Liver (tissue), 9 donors: ENCODE results near the gene MGAT4A. TPM values are rescaled to one million over a fixed set of nuclear protein-coding genes. Genes with fewer than 3 reads are reported as not detected.
A peak's percentile ranks its signal among the peaks of the same experiment; 100 is the strongest.

ENCODE experiments used
- DNase-seq: peaks from one replicate; pipeline ENCODE4 v3.0.0-alpha.2; 2017; ENCODE audit warnings: low spot score
- H3K27ac ChIP-seq, 2 donors: one replicate each; pipeline ENCODE4 v1.7.0; 2013; ENCODE audit warnings: inconsistent platforms in 2 of 2, low read length in 2 of 2, control low read depth in 1 of 2, low read depth in 1 of 2, mild to moderate bottlenecking in 1 of 2
- H3K27me3 ChIP-seq, 4 donors: one replicate each; pipeline versions ENCODE4 v1.6.1 to v1.7.0; 2013; ENCODE audit warnings: low read length in 3 of 4, inconsistent platforms in 1 of 4, mild to moderate bottlenecking in 1 of 4, moderate library complexity in 1 of 4; ENCODE audit not compliant: control insufficient read depth in 4 of 4, insufficient read depth in 4 of 4
- H3K36me3 ChIP-seq, 4 donors: one replicate each; pipeline versions ENCODE4 v1.6.1 to v1.7.0; 2013; ENCODE audit warnings: low read length in 3 of 4, mild to moderate bottlenecking in 3 of 4, low read depth in 1 of 4, moderate library complexity in 1 of 4; ENCODE audit not compliant: control insufficient read depth in 4 of 4, insufficient read depth in 3 of 4
- H3K4me1 ChIP-seq, 4 donors: one replicate each; pipeline versions ENCODE4 v1.6.1 to v1.7.0; 2013; ENCODE audit warnings: low read length in 3 of 4, mild to moderate bottlenecking in 3 of 4, moderate library complexity in 1 of 4; ENCODE audit not compliant: control insufficient read depth in 4 of 4, insufficient read depth in 4 of 4
- H3K4me3 ChIP-seq, 3 donors: one replicate each; pipeline versions ENCODE4 v1.6.1 to v1.7.0; 2013; ENCODE audit warnings: low read length in 3 of 3, control low read depth in 1 of 3, low read depth in 1 of 3, mild to moderate bottlenecking in 1 of 3
- H3K9ac ChIP-seq, 2 donors: one replicate each; pipeline ENCODE4 v1.7.0; 2013; ENCODE audit warnings: low read length in 2 of 2, mild to moderate bottlenecking in 2 of 2, moderate library complexity in 2 of 2, control low read depth in 1 of 2, low read depth in 1 of 2
- H3K9me3 ChIP-seq, 4 donors: one replicate each; pipeline versions ENCODE4 v1.6.1 to v1.7.0; 2013; ENCODE audit warnings: low read length in 3 of 4; ENCODE audit not compliant: control insufficient read depth in 4 of 4
- EGR1 ChIP-seq, 2 donors: IDR thresholded peaks; 2 replicates each; pipeline ENCODE4 v1.6.1; 2016 to 2018; ENCODE audit warnings: antibody characterized with exemption in 2 of 2, low read depth in 2 of 2
- FOXA1 ChIP-seq: IDR thresholded peaks from 2 replicates; pipeline ENCODE4 v1.6.1; 2016; ENCODE audit warnings: antibody characterized with exemption
- FOXA2 ChIP-seq: IDR thresholded peaks from 2 replicates; pipeline ENCODE4 v1.6.1; 2016; ENCODE audit warnings: antibody characterized with exemption
- GABPA ChIP-seq, 2 donors: IDR thresholded peaks in 1 of 2; conservative IDR thresholded peaks in 1 of 2; 2 replicates each; pipeline ENCODE4 v1.6.1; 2016; ENCODE audit warnings: antibody characterized with exemption in 2 of 2, mild to moderate bottlenecking in 1 of 2, moderate library complexity in 1 of 2
- HNF4A ChIP-seq, 2 donors: conservative IDR thresholded peaks; 2 replicates each; pipeline ENCODE4 v1.6.1; 2016; ENCODE audit warnings: antibody characterized with exemption in 2 of 2, mild to moderate bottlenecking in 2 of 2
- HNF4G ChIP-seq: IDR thresholded peaks from 2 replicates; pipeline ENCODE4 v1.6.1; 2016; ENCODE audit warnings: antibody characterized with exemption
- JUND ChIP-seq, 2 donors: IDR thresholded peaks; 2 replicates each; pipeline ENCODE4 v1.6.1; 2016; ENCODE audit warnings: antibody characterized with exemption in 2 of 2
- NR2F2 ChIP-seq: IDR thresholded peaks from 2 replicates; pipeline ENCODE4 v1.6.1; 2016; ENCODE audit warnings: antibody characterized with exemption
- RAD21 ChIP-seq, 2 donors: IDR thresholded peaks; 2 replicates each; pipeline ENCODE4 v1.6.1; 2016; ENCODE audit warnings: antibody characterized with exemption in 2 of 2, mild to moderate bottlenecking in 2 of 2
- RXRA ChIP-seq, 2 donors: IDR thresholded peaks; 2 replicates each; pipeline ENCODE4 v1.6.1; 2017 to 2018; ENCODE audit warnings: antibody characterized with exemption in 2 of 2, mild to moderate bottlenecking in 1 of 2
- SP1 ChIP-seq: IDR thresholded peaks from 2 replicates; pipeline ENCODE4 v1.6.1; 2018; ENCODE audit warnings: antibody characterized with exemption, mild to moderate bottlenecking
- TAF1 ChIP-seq: conservative IDR thresholded peaks from 2 replicates; pipeline ENCODE4 v1.6.1; 2016; ENCODE audit warnings: antibody characterized with exemption, mild to moderate bottlenecking
- YY1 ChIP-seq: IDR thresholded peaks from 2 replicates; pipeline ENCODE4 v1.6.1; 2016; ENCODE audit warnings: antibody characterized with exemption, mild to moderate bottlenecking
- WGBS: extraction: QIAGEN DNeasy Blood & Tissue Kit; methylation state at CpG from one replicate; pipeline ENCODE4 v1.1.7; 2013; 5-methylcytosine and 5-hydroxymethylcytosine counted together
- polyA plus RNA-seq, 2 donors: library from polyadenylated mRNA; stranded (reverse) in 1 of 2; unstranded in 1 of 2; fragments of 200-250 nt in 1 of 2; fragments of >200 nt in 1 of 2; fragmentation: Nextera tagmentation in 1 of 2; extraction: Ambion mirVana in 1 of 2; gene quantifications; one replicate each; pipeline versions ENCODE4 v1.2.1 to v1.2.3, GENCODE V29; 2013 to 2015
- total RNA-seq, 2 donors: library from RNA; depleted of rRNA; stranded (reverse); fragments of >200 nt; gene quantifications; one replicate each; pipeline ENCODE4 v1.2.3, GENCODE V29; 2014
- TF ChIP-seq, protein P1 (sequence below): IDR thresholded peaks from 2 replicates; pipeline ENCODE4 v1.6.1; 2016; ENCODE audit warnings: antibody characterized with exemption
- TF ChIP-seq, protein P2 (sequence below): IDR thresholded peaks from 2 replicates; pipeline ENCODE4 v1.6.1; 2016; ENCODE audit warnings: antibody characterized with exemption, mild to moderate bottlenecking
- TF ChIP-seq, protein P3 (sequence below): IDR thresholded peaks from 2 replicates; pipeline ENCODE4 v1.6.1; 2016; ENCODE audit warnings: antibody characterized with exemption
- TF ChIP-seq, protein P4 (sequence below): IDR thresholded peaks from 2 replicates; pipeline ENCODE4 v1.6.1; 2016; ENCODE audit warnings: antibody characterized with exemption
- TF ChIP-seq, protein P5 (sequence below): fragments of 150-350 bp; IDR thresholded peaks from 2 replicates; pipeline ENCODE4 v1.5.1; 2017; ENCODE audit warnings: improper control_type of control experiment, low read depth, low read length; ENCODE audit not compliant: missing input control
- donor health status: healthy.
- donor health status: healthy.
- donor health status: healthy.
- donor health status: healthy.
- donor health status: healthy.

The MGAT4A gene
- total and polyA plus RNA-seq, 4 donors = 2.7 to 17.3 (median 5.4) TPM

DNA sequence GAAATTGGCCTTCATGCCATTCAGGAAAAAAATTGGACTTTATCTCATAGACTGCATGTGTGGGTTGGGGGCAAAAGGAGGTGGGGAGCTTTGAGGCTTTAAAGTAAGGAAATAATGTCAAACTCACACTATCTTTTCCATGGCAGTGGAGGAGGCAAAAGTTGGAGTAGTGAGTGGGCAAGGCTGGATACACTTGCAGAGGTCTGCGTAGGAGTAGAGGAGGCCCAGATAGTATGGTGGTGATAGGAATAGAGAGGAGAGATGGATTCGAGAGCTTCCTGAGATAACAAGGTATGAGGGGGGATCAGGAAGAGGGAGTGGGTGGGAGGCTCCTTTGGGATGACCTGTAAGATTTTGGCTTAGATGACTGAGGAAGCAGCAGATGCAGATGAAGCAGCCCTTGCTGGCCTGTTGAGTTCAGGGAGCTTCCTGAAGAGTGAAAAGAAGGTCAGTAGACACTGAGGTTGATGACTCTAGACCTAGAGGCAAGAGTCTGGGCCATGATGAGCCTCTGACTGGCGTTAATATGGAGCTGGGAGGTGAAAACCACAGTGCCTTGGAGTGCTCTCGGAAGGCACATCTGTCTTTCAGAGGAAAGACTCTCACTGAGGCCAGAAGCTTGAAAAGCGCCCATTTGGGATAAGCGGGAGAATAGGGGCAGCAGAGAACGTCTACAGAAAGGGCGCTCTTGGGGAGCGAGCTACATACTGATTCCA is 116.8 kb downstream of the MGAT4A start:
- no peak overlapping the region for H3K27ac ChIP-seq
- no peak for DNase-seq
- no peak overlapping the region for H3K4me3 ChIP-seq
- no peak overlapping the region for H3K9ac ChIP-seq
- H3K4me1 ChIP-seq = peaks cover 6 to 14% (median 14%) of the 10 kb centered on the region in 4 donors
- TF ChIP-seq, protein P1, sequence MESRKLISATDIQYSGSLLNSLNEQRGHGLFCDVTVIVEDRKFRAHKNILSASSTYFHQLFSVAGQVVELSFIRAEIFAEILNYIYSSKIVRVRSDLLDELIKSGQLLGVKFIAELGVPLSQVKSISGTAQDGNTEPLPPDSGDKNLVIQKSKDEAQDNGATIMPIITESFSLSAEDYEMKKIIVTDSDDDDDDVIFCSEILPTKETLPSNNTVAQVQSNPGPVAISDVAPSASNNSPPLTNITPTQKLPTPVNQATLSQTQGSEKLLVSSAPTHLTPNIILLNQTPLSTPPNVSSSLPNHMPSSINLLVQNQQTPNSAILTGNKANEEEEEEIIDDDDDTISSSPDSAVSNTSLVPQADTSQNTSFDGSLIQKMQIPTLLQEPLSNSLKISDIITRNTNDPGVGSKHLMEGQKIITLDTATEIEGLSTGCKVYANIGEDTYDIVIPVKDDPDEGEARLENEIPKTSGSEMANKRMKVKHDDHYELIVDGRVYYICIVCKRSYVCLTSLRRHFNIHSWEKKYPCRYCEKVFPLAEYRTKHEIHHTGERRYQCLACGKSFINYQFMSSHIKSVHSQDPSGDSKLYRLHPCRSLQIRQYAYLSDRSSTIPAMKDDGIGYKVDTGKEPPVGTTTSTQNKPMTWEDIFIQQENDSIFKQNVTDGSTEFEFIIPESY = no peak
- no peak for TF ChIP-seq HNF4G
- TF ChIP-seq JUND (IDR thresholded peaks at IDR 0.05) = no peak
- TF ChIP-seq, protein P2, sequence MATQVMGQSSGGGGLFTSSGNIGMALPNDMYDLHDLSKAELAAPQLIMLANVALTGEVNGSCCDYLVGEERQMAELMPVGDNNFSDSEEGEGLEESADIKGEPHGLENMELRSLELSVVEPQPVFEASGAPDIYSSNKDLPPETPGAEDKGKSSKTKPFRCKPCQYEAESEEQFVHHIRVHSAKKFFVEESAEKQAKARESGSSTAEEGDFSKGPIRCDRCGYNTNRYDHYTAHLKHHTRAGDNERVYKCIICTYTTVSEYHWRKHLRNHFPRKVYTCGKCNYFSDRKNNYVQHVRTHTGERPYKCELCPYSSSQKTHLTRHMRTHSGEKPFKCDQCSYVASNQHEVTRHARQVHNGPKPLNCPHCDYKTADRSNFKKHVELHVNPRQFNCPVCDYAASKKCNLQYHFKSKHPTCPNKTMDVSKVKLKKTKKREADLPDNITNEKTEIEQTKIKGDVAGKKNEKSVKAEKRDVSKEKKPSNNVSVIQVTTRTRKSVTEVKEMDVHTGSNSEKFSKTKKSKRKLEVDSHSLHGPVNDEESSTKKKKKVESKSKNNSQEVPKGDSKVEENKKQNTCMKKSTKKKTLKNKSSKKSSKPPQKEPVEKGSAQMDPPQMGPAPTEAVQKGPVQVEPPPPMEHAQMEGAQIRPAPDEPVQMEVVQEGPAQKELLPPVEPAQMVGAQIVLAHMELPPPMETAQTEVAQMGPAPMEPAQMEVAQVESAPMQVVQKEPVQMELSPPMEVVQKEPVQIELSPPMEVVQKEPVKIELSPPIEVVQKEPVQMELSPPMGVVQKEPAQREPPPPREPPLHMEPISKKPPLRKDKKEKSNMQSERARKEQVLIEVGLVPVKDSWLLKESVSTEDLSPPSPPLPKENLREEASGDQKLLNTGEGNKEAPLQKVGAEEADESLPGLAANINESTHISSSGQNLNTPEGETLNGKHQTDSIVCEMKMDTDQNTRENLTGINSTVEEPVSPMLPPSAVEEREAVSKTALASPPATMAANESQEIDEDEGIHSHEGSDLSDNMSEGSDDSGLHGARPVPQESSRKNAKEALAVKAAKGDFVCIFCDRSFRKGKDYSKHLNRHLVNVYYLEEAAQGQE = no peak
- TF ChIP-seq, protein P3, sequence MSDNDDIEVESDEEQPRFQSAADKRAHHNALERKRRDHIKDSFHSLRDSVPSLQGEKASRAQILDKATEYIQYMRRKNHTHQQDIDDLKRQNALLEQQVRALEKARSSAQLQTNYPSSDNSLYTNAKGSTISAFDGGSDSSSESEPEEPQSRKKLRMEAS = no peak
- no peak for TF ChIP-seq YY1
- no peak for TF ChIP-seq RAD21 (IDR thresholded peaks at IDR 0.05)
- TF ChIP-seq TAF1 = no peak
- TF ChIP-seq SP1 = no peak
- TF ChIP-seq NR2F2 = no peak
- TF ChIP-seq EGR1 (IDR thresholded peaks at IDR 0.05; ENCODE audit: low read depth in 2 of 2) = no peak
- no peak for TF ChIP-seq GABPA (IDR thresholded peaks at IDR 0.05 in 1 of 2, conservative IDR thresholded peaks at IDR 0.05 in 1 of 2)
- TF ChIP-seq FOXA2 = no peak
- TF ChIP-seq, protein P4, sequence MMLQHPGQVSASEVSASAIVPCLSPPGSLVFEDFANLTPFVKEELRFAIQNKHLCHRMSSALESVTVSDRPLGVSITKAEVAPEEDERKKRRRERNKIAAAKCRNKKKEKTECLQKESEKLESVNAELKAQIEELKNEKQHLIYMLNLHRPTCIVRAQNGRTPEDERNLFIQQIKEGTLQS = no peak
- TF ChIP-seq HNF4A (conservative IDR thresholded peaks at IDR 0.05) = no peak
- no peak for TF ChIP-seq FOXA1
- TF ChIP-seq RXRA (IDR thresholded peaks at IDR 0.05) = no peak
- H3K27me3 ChIP-seq = no peaks in the 10 kb centered on the region
- no peaks in the 10 kb centered on the region for H3K9me3 ChIP-seq
- 97% methylated on average over 9 of the region's 9 CpGs for WGBS
- H3K36me3 ChIP-seq = peaks cover 3 to 54% (median 46%) of the 10 kb centered on the region in 4 donors

DNA sequence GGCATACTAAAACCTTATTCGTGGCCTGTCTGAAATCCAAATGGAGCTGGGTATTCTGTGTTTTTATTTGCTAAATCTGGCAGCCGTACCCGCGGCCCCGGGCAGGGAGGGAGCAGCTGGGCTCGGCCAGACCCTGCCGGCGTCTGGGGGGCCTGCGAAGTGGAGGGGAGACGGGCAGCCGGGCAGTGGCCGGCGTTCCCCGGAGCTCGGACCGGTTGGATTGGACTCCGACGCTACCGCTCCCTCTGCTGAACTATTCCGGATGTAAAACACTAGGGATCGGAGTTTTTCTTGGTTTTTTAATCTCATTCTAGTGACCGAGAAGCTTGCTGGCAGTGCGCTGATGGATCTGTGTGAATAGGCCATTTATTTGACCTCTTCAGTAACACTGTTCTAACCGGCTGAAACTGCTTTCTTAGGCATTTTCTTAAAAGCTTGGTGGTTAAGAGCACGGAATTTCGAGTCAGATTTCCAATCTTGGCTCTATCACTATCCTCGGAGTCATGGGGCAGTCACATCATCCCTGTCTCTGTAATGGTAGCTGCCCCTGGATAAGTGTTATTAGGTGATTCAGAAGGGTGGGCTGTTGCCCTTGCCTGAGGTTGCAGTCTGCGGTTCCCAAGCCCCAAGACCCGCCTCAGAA is 121.8 kb downstream of the MGAT4A start:
- peak overlapping the region; percentile 70 to 97 (median 82) for H3K4me3 ChIP-seq
- WGBS = 2% methylated on average over 29 of the region's 29 CpGs
- TF ChIP-seq HNF4A (conservative IDR thresholded peaks at IDR 0.05) (no peak), YY1 (no peak)
- TF ChIP-seq, protein P5, sequence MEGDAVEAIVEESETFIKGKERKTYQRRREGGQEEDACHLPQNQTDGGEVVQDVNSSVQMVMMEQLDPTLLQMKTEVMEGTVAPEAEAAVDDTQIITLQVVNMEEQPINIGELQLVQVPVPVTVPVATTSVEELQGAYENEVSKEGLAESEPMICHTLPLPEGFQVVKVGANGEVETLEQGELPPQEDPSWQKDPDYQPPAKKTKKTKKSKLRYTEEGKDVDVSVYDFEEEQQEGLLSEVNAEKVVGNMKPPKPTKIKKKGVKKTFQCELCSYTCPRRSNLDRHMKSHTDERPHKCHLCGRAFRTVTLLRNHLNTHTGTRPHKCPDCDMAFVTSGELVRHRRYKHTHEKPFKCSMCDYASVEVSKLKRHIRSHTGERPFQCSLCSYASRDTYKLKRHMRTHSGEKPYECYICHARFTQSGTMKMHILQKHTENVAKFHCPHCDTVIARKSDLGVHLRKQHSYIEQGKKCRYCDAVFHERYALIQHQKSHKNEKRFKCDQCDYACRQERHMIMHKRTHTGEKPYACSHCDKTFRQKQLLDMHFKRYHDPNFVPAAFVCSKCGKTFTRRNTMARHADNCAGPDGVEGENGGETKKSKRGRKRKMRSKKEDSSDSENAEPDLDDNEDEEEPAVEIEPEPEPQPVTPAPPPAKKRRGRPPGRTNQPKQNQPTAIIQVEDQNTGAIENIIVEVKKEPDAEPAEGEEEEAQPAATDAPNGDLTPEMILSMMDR = no peak
- H3K27me3 ChIP-seq = no peaks in the 10 kb centered on the region
- H3K27ac ChIP-seq = peak overlapping the region; percentile 85 to 96
- H3K36me3 ChIP-seq = peaks cover 2 to 29% (median 21%) of the 10 kb centered on the region in 4 donors
- no peak for DNase-seq
- H3K9me3 ChIP-seq = no peaks in the 10 kb centered on the region
- peak overlapping the region; percentile 94 to 97 for H3K9ac ChIP-seq
- peaks cover 16 to 44% (median 34%) of the 10 kb centered on the region in 4 donors for H3K4me1 ChIP-seq
